Lower lobe of right lung (tissue), 2 donors: ENCODE data around the gene GRHL1. TPM values are rescaled to one million over a fixed set of nuclear protein-coding genes. Genes with fewer than 3 reads are reported as not detected.
"Not testable (repeated sequence)": the region's sequence is repeated elsewhere in the genome, so short reads cannot be mapped to it uniquely, and the experiment has no call there.

Source experiments
- ATAC-seq, 2 donors: fragments of 200-7000 bp; cut with Tn5 transposase; one replicate each; pipeline ENCODE4 v1.9.1; 2020 to 2022; ENCODE audit warnings: mild to moderate bottlenecking in 2 of 2, moderate library complexity in 2 of 2
- DNase-seq: peaks from one replicate; pipeline ENCODE4 v3.0.0-alpha.2; 2020
- H3K27ac ChIP-seq: fragments of 200-600 bp; one replicate; pipeline ENCODE4 v1.8.0; 2022
- H3K27me3 ChIP-seq: fragments of 200-600 bp; one replicate; pipeline ENCODE4 v1.8.0; 2022; ENCODE audit warnings: low read depth
- H3K36me3 ChIP-seq: fragments of 200-600 bp; one replicate; pipeline ENCODE4 v1.8.0; 2022; ENCODE audit warnings: mild to moderate bottlenecking
- H3K4me1 ChIP-seq: fragments of 200-600 bp; one replicate; pipeline ENCODE4 v1.8.0; 2022
- H3K4me3 ChIP-seq: fragments of 200-600 bp; one replicate; pipeline ENCODE4 v1.8.0; 2022; ENCODE audit warnings: mild to moderate bottlenecking
- H3K9me3 ChIP-seq: fragments of 200-600 bp; one replicate; pipeline ENCODE4 v1.8.0; 2022
- intact Hi-C: fragments of 100-400 bp; cut with DNase I; formaldehyde crosslinking; loops from one replicate; pipeline ENCODE4 v1.11.0; 2022
- total RNA-seq: library from RNA; stranded (reverse); fragmentation: NEBNext Ultra II Directional; extraction: Animal tissue kit (Norgen Biotek cat#: 25700); gene quantifications from one replicate; pipeline ENCODE4 v1.2.1, GENCODE V29; 2021
- TF ChIP-seq, protein P1 (sequence below): fragments of 200-600 bp; IDR thresholded peaks from one replicate; pipeline ENCODE4 v1.8.0; 2022; ENCODE audit warnings: antibody characterized with exemption, mild to moderate bottlenecking
- donor health status: DM: no; HTN: yes; CAD: no; lungs with severe emphysema.

GRHL1 gene
- total RNA-seq, 1 donor from 2014 or later: 6.5 TPM

DNA sequence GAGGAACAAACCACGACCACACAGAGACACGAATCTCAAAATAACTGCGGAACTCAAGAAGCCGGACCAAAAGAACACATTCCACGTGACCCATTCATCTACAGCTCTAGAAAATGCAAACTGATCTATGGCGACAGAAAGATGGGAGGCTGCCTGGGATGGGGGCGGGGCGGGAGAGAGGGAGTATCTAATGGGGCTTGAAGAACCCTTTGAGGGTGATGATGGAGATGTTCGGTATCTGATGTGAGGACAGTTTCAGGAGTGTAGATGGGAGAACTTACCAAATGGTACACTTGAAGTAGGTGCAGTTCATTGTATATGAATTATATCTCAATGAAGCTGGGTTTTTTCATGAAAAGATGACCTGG lies 57.3 kb downstream of the GRHL1 start:
- H3K4me3 ChIP-seq: no peak overlapping the region
- H3K4me1 ChIP-seq: peaks cover 29% of the 10 kb centered on the region
- TF ChIP-seq, protein P1, sequence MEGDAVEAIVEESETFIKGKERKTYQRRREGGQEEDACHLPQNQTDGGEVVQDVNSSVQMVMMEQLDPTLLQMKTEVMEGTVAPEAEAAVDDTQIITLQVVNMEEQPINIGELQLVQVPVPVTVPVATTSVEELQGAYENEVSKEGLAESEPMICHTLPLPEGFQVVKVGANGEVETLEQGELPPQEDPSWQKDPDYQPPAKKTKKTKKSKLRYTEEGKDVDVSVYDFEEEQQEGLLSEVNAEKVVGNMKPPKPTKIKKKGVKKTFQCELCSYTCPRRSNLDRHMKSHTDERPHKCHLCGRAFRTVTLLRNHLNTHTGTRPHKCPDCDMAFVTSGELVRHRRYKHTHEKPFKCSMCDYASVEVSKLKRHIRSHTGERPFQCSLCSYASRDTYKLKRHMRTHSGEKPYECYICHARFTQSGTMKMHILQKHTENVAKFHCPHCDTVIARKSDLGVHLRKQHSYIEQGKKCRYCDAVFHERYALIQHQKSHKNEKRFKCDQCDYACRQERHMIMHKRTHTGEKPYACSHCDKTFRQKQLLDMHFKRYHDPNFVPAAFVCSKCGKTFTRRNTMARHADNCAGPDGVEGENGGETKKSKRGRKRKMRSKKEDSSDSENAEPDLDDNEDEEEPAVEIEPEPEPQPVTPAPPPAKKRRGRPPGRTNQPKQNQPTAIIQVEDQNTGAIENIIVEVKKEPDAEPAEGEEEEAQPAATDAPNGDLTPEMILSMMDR: no peak
- H3K9me3 ChIP-seq: no peaks in the 10 kb centered on the region
- H3K27me3 ChIP-seq: no peaks in the 10 kb centered on the region
- DNase-seq (peak; percentile 11), ATAC-seq (no peak)
- H3K36me3 ChIP-seq: no peaks in the 10 kb centered on the region
- H3K27ac ChIP-seq: no peak overlapping the region
- intact Hi-C loops: no loop called here

DNA sequence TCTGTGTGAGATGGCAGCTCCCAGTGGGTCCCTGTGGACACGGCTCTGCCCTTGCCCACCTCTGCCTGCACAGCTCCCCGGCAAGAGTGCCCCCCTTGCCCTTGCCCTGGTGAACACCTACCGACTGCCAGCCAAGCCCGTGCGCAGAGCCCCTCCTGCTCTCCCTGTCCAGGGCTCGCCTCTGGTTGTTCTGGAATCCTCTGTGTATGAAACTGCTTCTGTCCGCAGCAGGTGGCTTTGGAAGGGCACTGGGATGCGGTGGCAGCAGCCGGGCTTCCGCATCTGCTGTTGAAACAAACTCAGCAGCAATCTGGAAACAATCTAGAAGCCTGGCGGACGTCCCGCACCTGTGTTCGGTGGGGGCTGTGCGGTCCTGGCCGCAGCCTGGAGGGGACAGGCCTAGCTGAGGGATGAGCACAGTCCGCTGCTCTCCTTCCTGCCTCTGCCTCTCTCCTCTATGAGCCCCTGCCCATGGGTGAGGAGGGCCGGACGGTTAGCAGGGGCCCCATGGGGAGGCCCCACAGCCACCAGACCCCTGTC lies 57.8 kb downstream of the GRHL1 start:
- no peaks in the 10 kb centered on the region for H3K9me3 ChIP-seq
- peaks cover 29% of the 10 kb centered on the region for H3K4me1 ChIP-seq
- ATAC-seq (peak; percentile 3 to 5), DNase-seq (peak; percentile 41)
- peak overlapping the region; percentile 43 for H3K27ac ChIP-seq
- no peak overlapping the region for H3K4me3 ChIP-seq
- intact Hi-C loops: no loop called here
- TF ChIP-seq, protein P1: no peak
- no peaks in the 10 kb centered on the region for H3K27me3 ChIP-seq
- no peaks in the 10 kb centered on the region for H3K36me3 ChIP-seq

DNA sequence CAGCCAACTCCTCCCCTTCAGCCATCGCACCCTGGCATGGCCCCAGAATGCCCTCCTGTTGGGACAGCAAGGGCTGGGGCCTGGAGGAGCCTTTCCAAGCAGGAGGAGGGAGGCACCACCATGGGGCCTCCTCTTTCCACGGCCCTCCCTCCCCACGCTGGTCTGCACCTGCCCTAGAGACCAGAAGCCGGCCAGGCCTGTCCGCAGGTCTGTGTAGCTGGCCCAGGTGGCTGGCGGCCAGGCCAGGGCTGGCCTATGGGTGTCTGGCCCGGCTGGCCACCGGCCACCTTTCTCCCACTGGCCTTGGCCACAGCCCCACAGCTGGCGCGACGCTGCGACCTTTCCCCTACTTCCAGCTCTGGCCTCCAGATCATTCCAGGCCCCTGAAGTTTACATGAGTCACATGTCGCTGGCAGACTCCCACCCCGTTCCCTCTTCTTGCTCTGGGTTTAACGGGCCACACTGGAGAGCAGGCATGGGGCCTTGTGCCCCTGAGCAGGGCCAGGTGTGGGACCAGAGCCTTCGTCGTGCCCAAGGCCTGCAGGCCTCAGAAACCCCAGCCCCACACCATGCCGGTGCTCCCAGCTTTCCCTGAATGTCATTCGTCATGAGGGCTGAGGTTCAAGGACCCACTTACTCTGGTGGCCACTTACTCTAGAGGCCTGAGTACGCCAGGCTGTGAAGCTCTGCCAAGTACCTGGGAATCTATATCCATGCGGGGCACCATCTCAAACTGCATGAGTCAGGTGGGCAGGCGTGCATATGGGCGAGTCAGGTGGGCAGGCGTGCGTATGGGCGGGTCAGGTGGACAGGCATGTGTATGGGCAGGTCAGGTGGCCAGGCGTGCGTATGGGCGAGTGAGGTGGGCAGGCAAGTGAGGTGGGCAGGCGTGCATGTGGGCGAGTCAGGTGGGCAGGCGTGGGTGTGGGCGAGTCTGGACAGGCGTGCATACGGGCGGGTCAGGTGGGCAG lies 58.6 kb downstream of the GRHL1 start:
- Histone ChIP-seq H3K4me3 (no peak overlapping the region), H3K27me3 (no peaks in the 10 kb centered on the region), H3K27ac (peak overlapping the region; percentile 43), H3K4me1 (peaks cover 29% of the 10 kb centered on the region), H3K9me3 (no peaks in the 10 kb centered on the region), H3K36me3 (no peaks in the 10 kb centered on the region)
- TF ChIP-seq, protein P1: no peak
- intact Hi-C loops: no loop called here
- ATAC-seq (peak; percentile 74 to 82), DNase-seq (peak; percentile 72)

DNA sequence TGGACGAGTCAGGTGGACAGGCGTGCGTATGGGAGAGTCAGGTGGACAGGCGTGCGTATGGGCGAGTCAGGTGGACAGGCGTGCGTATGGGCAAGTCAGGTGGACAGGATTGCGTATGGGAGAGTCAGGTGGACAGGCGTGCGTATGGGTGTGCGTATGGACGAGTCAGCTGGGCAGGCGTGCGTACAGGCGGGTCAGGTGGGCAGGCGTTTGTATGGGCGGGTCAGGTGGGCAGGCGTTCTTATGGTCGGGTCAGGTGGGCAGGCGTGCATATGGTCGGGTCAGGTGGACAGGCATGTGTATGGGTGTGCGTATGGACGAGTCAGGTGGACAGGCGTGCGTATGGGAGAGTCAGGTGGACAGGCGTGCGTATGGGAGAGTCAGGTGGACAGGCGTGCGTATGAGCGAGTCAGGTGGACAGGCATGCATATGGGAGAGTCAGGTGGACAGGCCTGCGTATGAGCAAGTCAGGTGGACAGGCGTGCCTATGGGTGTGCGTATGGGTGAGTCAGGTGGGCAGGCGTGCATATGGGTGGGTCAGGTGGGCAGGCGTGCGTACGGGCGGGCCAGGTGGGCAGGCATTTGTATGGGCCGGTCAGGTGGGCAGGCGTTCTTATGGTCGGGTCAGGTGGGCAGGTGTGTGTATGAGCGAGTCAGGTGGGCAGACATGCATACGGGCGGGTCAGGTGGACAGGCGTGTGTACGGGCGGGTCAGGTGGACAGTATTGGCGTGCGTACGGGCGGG lies 59.5 kb downstream of the GRHL1 start:
- H3K27me3 ChIP-seq, H3K36me3 ChIP-seq, H3K27ac ChIP-seq, ATAC-seq, H3K9me3 ChIP-seq, H3K4me3 ChIP-seq, intact Hi-C loops: not testable (repeated sequence)
- DNase-seq: peak; percentile 47
- H3K4me1 ChIP-seq: peaks cover 29% of the 10 kb centered on the region

DNA sequence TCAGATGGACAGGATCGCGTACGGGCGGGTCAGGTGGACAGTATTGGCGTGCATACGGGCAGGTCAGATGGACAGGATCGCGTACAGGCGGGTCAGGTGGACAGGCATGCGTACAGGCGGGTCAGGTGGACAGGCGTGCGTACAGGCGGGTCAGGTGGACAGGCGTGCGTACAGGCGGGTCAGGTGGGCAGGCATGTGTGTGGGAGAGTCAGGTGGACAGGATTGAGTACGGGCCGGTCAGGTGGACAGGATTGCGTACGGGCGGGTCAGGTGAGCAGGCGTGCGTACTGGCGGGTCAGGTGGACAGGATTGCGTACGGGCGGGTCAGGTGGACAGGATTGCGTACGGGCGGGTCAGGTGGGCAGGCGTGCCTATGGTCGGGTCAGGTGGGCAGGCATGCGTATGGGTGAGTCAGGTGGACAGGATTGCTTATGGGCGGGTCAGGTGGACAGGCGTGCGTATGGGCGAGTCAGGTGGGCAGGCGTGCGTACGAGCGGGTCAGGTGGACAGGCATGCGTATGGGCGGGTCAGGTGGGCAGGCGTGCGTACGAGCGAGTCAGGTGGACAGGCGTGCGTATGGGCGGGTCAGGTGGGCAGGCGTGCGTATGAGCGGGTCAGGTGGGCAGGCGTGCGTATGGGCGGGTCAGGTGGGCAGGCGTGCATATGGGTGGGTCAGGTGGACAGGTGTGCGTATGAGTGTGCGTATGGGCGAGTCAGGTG lies 60.3 kb downstream of the GRHL1 start:
- intact Hi-C loops, DNase-seq, ATAC-seq: not testable (repeated sequence)

DNA sequence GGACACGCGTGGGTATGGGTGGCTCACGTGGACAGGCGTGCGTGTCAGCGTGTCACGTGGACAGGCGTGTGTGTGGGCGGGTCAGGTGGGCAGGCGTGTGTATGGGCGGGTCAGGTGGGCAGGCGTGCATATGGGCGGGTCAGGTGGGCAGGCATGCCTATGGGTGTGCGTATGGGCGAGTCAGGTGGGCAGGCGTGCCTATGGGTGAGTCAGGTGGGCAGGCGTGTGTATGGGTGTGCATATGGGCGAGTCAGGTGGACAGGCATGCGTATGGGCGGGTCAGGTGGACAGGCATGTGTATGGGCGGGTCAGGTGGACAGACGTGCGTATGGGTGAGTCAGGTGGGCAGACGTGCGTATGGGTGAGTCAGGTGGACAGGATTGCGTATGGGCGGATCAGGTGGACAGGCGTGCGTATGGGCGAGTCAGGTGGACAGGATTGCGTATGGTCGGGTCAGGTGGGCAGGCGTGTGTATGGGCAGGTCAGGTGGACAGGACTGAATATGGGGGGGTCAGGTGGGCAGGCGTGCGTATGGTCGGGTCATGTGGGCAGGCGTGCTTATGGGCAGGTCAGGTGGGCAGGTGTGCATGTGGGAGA lies 61.0 kb downstream of the GRHL1 start:
- H3K9me3 ChIP-seq, H3K4me3 ChIP-seq, H3K27me3 ChIP-seq, ATAC-seq, intact Hi-C loops, H3K27ac ChIP-seq, H3K36me3 ChIP-seq: not testable (repeated sequence)
- DNase-seq: peak; percentile 14
- peaks cover 19% of the 10 kb centered on the region for H3K4me1 ChIP-seq

More for the DNA sequence above, 60.3 kb downstream of the GRHL1 start:
- H3K36me3 ChIP-seq, H3K27me3 ChIP-seq, H3K9me3 ChIP-seq, H3K4me3 ChIP-seq, H3K27ac ChIP-seq: not testable (repeated sequence)
- peaks cover 25% of the 10 kb centered on the region for H3K4me1 ChIP-seq
